ENCODE data around the gene SAP30BP. TPM values are rescaled to one million over a fixed set of nuclear protein-coding genes. Genes with fewer than 3 reads are reported as not detected.

The SAP30BP gene
- total and polyA plus RNA-seq, 2 of the 13 experiments (the other 11 are each of a cell fraction or from before 2014, with no cell fraction given): 67.7 to 99.4 TPM

DNA sequence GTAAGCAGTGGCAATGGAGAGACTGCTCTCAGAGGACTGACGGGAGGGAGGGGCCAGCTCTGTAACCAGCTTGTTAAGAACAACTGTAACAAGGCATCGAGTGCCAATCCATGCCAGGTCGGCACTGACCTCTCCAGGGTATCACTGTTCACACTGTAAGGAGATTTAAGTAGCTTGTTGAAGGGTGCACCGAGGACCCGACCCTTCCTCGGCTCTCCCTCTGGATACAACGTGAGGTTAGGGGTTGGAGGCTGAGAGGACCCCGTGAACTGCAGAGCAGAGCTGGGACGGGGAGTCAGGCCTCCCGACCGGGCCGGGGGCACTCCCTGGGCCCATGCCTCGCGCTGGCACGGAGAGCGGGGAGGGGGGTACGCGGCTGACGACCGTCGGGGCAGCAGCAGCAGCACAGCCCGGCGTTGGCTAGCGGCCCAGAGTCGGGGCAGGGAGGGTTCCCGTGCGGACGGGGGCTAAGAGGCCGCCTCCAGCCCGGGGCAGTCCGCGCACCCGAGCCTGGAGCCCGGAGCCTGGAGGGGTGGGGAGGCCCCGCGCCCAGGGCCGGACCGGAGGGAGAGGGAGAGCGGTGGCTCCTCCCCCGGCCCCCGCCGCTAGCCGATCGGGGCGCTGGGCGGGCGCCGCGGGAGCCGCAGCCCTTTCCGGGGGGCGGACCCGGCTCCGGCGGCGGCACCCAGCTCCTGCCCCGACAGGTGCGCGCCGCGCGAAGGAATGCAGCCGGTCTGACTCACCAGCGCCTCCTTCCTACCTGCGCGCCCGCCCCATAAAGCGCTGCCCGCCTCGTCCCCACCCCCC, 53.7 kb downstream of the SAP30BP start, which contains the start of gene ITGB4 (continued):
- TF ChIP-seq ZFY (CRISPR knock-in tag; IDR thresholded peaks at IDR 0.05): peak; percentile 55
- no peak for TF ChIP-seq ZNF431 (CRISPR knock-in tag; IDR thresholded peaks at IDR 0.05; ENCODE audit: borderline replicate concordance, low read depth)
- TF ChIP-seq, protein P1, sequence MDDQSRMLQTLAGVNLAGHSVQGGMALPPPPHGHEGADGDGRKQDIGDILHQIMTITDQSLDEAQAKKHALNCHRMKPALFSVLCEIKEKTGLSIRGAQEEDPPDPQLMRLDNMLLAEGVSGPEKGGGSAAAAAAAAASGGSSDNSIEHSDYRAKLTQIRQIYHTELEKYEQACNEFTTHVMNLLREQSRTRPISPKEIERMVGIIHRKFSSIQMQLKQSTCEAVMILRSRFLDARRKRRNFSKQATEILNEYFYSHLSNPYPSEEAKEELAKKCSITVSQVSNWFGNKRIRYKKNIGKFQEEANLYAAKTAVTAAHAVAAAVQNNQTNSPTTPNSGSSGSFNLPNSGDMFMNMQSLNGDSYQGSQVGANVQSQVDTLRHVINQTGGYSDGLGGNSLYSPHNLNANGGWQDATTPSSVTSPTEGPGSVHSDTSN (CRISPR knock-in tag; IDR thresholded peaks at IDR 0.05; ENCODE audit: borderline replicate concordance): no peak
- TF ChIP-seq ZNF773 (CRISPR knock-in tag; IDR thresholded peaks at IDR 0.05; ENCODE audit: borderline replicate concordance): 0 out of 2 replicates have a peak, but pooled peaks have one; percentile 22
- TF ChIP-seq, protein P2, sequence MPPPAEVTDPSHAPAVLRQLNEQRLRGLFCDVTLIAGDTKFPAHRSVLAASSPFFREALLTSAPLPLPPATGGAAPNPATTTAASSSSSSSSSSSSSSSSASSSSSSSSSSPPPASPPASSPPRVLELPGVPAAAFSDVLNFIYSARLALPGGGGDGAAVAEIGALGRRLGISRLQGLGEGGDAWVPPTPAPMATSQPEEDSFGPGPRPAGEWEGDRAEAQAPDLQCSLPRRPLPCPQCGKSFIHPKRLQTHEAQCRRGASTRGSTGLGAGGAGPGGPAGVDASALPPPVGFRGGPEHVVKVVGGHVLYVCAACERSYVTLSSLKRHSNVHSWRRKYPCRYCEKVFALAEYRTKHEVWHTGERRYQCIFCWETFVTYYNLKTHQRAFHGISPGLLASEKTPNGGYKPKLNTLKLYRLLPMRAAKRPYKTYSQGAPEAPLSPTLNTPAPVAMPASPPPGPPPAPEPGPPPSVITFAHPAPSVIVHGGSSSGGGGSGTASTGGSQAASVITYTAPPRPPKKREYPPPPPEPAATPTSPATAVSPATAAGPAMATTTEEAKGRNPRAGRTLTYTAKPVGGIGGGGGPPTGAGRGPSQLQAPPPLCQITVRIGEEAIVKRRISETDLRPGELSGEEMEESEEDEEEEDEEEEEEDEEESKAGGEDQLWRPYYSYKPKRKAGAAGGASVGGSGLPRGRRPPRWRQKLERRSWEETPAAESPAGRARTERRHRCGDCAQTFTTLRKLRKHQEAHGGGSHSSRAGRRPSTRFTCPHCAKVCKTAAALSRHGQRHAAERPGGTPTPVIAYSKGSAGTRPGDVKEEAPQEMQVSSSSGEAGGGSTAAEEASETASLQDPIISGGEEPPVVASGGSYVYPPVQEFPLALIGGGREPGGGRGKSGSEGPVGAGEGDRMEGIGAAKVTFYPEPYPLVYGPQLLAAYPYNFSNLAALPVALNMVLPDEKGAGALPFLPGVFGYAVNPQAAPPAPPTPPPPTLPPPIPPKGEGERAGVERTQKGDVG (CRISPR knock-in tag; IDR thresholded peaks at IDR 0.05; ENCODE audit: borderline replicate concordance): no peak
- TF ChIP-seq, protein P3, sequence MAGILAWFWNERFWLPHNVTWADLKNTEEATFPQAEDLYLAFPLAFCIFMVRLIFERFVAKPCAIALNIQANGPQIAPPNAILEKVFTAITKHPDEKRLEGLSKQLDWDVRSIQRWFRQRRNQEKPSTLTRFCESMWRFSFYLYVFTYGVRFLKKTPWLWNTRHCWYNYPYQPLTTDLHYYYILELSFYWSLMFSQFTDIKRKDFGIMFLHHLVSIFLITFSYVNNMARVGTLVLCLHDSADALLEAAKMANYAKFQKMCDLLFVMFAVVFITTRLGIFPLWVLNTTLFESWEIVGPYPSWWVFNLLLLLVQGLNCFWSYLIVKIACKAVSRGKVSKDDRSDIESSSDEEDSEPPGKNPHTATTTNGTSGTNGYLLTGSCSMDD (CRISPR knock-in tag; IDR thresholded peaks at IDR 0.05): no peak
- no peak for TF ChIP-seq ZNF878 (CRISPR knock-in tag; IDR thresholded peaks at IDR 0.05)
- 0 out of 2 replicates have a peak, but pooled peaks have one; percentile 30 for TF ChIP-seq ELF3 (CRISPR knock-in tag; IDR thresholded peaks at IDR 0.05)
- TF ChIP-seq, protein P4, sequence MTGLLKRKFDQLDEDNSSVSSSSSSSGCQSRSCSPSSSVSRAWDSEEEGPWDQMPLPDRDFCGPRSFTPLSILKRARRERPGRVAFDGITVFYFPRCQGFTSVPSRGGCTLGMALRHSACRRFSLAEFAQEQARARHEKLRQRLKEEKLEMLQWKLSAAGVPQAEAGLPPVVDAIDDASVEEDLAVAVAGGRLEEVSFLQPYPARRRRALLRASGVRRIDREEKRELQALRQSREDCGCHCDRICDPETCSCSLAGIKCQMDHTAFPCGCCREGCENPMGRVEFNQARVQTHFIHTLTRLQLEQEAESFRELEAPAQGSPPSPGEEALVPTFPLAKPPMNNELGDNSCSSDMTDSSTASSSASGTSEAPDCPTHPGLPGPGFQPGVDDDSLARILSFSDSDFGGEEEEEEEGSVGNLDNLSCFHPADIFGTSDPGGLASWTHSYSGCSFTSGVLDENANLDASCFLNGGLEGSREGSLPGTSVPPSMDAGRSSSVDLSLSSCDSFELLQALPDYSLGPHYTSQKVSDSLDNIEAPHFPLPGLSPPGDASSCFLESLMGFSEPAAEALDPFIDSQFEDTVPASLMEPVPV (CRISPR knock-in tag; IDR thresholded peaks at IDR 0.05): no peak
- TF ChIP-seq YEATS4 (CRISPR knock-in tag; IDR thresholded peaks at IDR 0.05; ENCODE audit: borderline replicate concordance): no peak
- TF ChIP-seq, protein P5, sequence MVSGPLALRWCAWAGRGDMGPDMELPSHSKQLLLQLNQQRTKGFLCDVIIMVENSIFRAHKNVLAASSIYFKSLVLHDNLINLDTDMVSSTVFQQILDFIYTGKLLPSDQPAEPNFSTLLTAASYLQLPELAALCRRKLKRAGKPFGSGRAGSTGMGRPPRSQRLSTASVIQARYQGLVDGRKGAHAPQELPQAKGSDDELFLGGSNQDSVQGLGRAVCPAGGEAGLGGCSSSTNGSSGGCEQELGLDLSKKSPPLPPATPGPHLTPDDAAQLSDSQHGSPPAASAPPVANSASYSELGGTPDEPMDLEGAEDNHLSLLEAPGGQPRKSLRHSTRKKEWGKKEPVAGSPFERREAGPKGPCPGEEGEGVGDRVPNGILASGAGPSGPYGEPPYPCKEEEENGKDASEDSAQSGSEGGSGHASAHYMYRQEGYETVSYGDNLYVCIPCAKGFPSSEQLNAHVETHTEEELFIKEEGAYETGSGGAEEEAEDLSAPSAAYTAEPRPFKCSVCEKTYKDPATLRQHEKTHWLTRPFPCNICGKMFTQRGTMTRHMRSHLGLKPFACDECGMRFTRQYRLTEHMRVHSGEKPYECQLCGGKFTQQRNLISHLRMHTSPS (CRISPR knock-in tag; IDR thresholded peaks at IDR 0.05; ENCODE audit: low read depth): no peak
- no peak for TF ChIP-seq NFATC3 (CRISPR knock-in tag; IDR thresholded peaks at IDR 0.05)
- TF ChIP-seq, protein P6, sequence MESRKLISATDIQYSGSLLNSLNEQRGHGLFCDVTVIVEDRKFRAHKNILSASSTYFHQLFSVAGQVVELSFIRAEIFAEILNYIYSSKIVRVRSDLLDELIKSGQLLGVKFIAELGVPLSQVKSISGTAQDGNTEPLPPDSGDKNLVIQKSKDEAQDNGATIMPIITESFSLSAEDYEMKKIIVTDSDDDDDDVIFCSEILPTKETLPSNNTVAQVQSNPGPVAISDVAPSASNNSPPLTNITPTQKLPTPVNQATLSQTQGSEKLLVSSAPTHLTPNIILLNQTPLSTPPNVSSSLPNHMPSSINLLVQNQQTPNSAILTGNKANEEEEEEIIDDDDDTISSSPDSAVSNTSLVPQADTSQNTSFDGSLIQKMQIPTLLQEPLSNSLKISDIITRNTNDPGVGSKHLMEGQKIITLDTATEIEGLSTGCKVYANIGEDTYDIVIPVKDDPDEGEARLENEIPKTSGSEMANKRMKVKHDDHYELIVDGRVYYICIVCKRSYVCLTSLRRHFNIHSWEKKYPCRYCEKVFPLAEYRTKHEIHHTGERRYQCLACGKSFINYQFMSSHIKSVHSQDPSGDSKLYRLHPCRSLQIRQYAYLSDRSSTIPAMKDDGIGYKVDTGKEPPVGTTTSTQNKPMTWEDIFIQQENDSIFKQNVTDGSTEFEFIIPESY (CRISPR knock-in tag; IDR thresholded peaks at IDR 0.05): no peak
- TF ChIP-seq ZNF234 (CRISPR knock-in tag; conservative IDR thresholded peaks at IDR 0.05): no peak
- TF ChIP-seq ZNF543 (CRISPR knock-in tag; IDR thresholded peaks at IDR 0.05): no peak
- no peak for TF ChIP-seq SMYD3 (CRISPR knock-in tag; IDR thresholded peaks at IDR 0.05)
